ENCODE measurements around the gene SPANXB1.
"Not testable (repeated sequence)": the region's sequence is repeated elsewhere in the genome, so short reads cannot be mapped to it uniquely, and the experiment has no call there.

Gene SPANXB1

GRCh38 chrX:141002568-141002967 lies at the start of gene SPANXB1:
Gene SPANXB1 (plus strand): TSS chrX:141002594. CDS start chrX:141002694, 100 bp downstream.
- not testable (repeated sequence) for DNase-seq

DNA sequence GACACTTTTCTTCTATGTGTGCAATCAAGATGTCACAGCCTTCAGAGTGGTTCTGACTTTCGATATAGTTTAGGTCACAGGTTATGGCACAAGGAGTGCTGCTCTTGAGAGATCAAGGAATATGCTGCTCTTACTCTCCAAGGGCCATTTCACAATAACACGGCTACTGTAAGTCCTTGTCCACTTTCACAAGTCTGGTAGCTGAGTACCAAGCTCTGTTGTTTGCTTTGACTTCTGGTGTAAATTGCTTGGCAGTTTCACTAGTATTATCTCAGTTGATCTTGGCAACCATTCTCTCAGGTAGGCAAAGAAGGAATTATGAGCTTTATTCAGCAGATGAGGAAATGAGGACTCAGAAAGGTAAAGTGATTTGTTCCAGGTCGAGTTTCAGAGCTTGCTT lies 35.4 kb upstream of the SPANXB1 start:
- DNase-seq, result no peak

DNA sequence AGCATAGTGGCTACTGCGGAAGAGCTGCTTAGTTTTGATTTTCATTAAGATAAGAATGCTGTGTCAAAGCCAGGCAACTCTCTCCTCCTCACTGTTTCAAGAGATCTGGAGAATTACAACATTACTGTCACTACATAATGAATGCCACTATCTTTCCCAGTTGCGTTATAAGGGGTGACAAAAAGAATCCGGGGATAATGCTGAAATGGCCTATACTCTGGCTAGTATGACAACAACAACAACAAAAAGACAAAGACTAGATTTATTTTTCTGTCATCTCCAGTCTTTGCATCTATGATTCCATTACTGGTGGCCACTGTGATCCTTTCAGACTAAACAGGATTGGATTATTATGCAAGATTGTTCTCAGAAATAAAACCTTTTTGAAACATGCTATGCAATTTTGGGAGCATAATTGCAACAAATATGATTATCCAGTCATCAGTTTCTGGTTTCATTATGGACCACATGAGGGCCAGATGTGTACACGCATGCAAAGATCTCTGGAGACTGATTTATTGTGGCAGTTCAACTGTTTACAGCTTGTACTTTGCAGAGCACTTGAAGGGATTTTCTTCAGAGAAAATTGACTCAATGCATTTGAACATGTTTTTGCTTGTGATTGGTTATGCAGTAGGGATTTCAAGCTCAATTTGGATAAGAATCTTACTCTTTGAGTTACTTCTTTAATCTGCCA lies 31.1 kb upstream of the SPANXB1 start:
- DNase-seq, result no peak

DNA sequence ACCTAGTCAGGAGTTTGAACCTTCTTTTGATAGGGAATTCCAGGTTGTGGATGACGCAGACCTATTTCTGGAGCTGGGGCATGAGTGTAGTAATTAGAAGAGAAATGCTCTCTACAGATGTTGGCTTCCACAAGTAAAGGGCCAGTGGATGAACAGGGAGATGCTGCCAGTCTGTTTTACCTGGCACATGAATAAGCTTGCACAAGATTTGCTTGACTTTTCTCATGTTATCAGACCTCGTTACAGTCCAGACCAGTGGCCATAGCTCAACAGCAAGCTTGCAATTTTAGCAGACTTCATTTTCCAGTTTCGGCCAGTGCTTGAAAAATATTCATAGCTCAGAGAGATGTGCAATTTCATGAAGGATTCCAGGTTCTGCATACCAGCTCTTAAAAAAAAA lies 26.9 kb upstream of the SPANXB1 start:
- DNase-seq, result no peak

GRCh38 chrX:140980271-140980670 lies 22.1 kb upstream of the SPANXB1 start:
- DNase-seq, result no peak

DNA sequence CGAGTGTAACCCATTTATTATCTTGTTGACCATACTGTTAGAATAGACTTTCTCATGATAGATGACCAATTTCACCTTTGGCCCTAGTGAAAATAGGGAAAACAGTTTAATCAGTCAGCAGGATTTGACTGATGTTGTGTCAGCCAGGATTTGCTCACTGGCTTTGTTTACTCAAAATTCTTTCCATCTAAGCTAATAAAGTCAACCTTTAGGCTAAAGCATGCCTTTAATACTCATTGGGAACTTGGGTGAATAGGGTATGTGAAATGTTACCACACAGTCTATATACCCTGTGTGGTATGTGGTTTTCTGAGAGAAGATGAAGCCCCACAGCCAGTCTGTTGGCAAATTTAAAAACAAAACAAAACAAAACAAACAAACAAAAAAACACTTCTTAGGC lies 18.7 kb upstream of the SPANXB1 start:
- no peak for DNase-seq

DNA sequence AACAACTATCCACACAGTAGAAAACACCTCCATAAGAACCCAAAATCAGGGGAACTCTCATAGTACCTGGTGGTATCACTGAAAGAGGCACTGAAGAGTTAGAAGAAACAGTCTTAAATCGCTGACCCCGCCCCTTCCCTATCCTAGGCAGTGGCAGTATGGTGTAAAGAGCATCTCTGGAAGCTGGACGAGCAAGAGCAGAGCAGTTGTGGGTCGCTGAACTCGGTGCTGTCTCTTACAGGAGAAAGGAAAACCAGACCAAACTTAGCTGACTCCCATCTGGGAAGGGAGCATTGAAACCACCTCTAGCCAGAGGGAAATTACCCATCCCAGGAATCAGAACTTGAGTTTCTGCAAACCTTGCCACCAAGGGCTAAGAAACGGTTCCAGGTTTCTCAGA lies 2.8 kb downstream of the SPANXB1 start:
- not testable (repeated sequence) for DNase-seq

DNA sequence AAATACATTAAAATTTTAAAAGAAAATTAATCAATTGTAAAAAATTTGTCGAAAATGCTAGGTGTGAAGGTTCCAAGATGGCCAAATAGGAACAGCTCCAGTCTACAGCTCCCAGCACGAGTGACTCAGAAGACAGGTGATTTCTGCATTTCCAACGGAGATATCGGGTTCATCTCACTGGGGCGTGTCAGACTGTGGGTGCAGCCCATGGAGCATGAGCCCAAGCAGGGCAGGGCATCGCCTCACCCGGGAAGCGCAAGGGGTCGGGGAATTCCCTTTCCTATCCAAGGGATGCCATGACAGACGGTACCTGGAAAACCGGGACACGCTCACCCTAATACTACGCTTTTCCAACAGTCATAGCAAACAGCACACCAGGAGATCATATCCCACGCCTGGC lies 41.9 kb downstream of the SPANXB1 start:
- DNase-seq, result not testable (repeated sequence)

DNA sequence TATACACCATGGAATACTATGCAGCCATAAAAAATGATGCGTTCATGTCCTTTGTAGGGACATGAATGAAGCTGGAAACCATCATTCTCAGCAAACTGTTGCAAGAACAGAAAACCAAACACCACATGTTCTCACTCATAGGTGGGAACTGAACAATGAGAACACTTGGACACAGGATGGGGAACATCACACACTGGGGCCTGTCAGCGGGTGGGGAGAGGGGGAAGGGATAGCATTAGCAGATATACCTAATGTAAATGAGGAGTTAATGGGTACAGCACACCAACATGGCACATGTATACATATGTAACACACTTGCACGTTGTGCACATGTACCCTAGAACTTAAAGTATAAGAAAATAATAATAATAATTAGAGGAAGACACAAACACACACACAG lies 47.5 kb downstream of the SPANXB1 start:
- DNase-seq, result not testable (repeated sequence)

- not testable (repeated sequence) for DNase-seq
These were observed 49.7 kb downstream of the SPANXB1 start for GRCh38 chrX:141052098-141052497.
